NK-92 treated with Interleukin-12 subunit alpha and Interleukin-12 subunit beta, amount 100 ng/mL, for 24 hours (cell line): ENCODE data around the gene TIMM8B.
"Not testable (repeated sequence)": the region's sequence is repeated elsewhere in the genome, so short reads cannot be mapped to it uniquely, and the experiment has no call there.

Source experiments
- DNase-seq: peaks from one replicate; lab custom pipeline; 2025; lab: John Stamatoyannopoulos, UW

The TIMM8B gene

GRCh38 chr11:112086422-112087191 lies at the start of gene TIMM8B, which contains the start of gene SDHD:
TSS of gene TIMM8B (minus strand) at chr11:112086756. CDS start at chr11:112086723, 33 bp downstream.
TSS of gene SDHD (plus strand) at chr11:112086873. CDS start at chr11:112086908, 35 bp downstream.
- DNase-seq, result peak; percentile 94

- no peak for DNase-seq
These were observed 47.9 kb upstream of the TIMM8B start for GRCh38 chr11:112134473-112134872.

- DNase-seq, result no peak
These were observed 46.2 kb upstream of the TIMM8B start for GRCh38 chr11:112132737-112133136.

- no peak for DNase-seq
These were observed 43.1 kb upstream of the TIMM8B start for GRCh38 chr11:112129656-112130055.

- no peak for DNase-seq
These were observed 42.0 kb upstream of the TIMM8B start for GRCh38 chr11:112128483-112129121.

- DNase-seq, result no peak
These were observed 40.5 kb upstream of the TIMM8B start for GRCh38 chr11:112127056-112127455.

GRCh38 chr11:112123129-112123528 lies 36.6 kb upstream of the TIMM8B start:
- DNase-seq, result no peak

GRCh38 chr11:112121981-112122615 lies 35.5 kb upstream of the TIMM8B start:
- DNase-seq, result no peak

- peak; percentile 49 for DNase-seq
These were observed 31.6 kb upstream of the TIMM8B start for GRCh38 chr11:112118176-112118575.

- no peak for DNase-seq
These were observed 28.8 kb upstream of the TIMM8B start for GRCh38 chr11:112115386-112115785.

- no peak for DNase-seq
These were observed 27.9 kb upstream of the TIMM8B start for GRCh38 chr11:112114460-112114859.

GRCh38 chr11:112113539-112114457 lies 27.2 kb upstream of the TIMM8B start:
- DNase-seq, result no peak

- DNase-seq, result no peak
These were observed 19.5 kb upstream of the TIMM8B start for GRCh38 chr11:112106070-112106469.

GRCh38 chr11:112103446-112103845 lies 16.9 kb upstream of the TIMM8B start:
- DNase-seq, result no peak

GRCh38 chr11:112100462-112100861 lies 13.9 kb upstream of the TIMM8B start:
- no peak for DNase-seq

GRCh38 chr11:112097734-112098528 lies 11.4 kb upstream of the TIMM8B start:
- DNase-seq, result no peak

- no peak for DNase-seq
These were observed 9.6 kb upstream of the TIMM8B start for GRCh38 chr11:112096194-112096593.

- DNase-seq, result not testable (repeated sequence)
These were observed 8.7 kb upstream of the TIMM8B start for GRCh38 chr11:112095302-112095701.

- DNase-seq, result peak; percentile 13
These were observed 656 bp upstream of the TIMM8B start for GRCh38 chr11:112087212-112087611.

GRCh38 chr11:112085822-112086421 lies 634 bp downstream of the TIMM8B start:
- DNase-seq, result no peak

- DNase-seq, result no peak
These were observed 3.8 kb downstream of the TIMM8B start for GRCh38 chr11:112082729-112083128.
